GM20000 (cell line): Measurements from ENCODE around the gene RPS6KA2.

Source experiments
- DNase-seq: peaks from one replicate; pipeline ENCODE4 v3.0.0; 2012; ENCODE audit warnings: low spot score
- CTCF ChIP-seq: IDR thresholded peaks from 2 replicates; pipeline ENCODE4 v1.5.1; 2012; ENCODE audit warnings: mild to moderate bottlenecking, control low read depth; ENCODE audit errors: extremely low read depth, missing control alignments

RPS6KA2 gene

DNA sequence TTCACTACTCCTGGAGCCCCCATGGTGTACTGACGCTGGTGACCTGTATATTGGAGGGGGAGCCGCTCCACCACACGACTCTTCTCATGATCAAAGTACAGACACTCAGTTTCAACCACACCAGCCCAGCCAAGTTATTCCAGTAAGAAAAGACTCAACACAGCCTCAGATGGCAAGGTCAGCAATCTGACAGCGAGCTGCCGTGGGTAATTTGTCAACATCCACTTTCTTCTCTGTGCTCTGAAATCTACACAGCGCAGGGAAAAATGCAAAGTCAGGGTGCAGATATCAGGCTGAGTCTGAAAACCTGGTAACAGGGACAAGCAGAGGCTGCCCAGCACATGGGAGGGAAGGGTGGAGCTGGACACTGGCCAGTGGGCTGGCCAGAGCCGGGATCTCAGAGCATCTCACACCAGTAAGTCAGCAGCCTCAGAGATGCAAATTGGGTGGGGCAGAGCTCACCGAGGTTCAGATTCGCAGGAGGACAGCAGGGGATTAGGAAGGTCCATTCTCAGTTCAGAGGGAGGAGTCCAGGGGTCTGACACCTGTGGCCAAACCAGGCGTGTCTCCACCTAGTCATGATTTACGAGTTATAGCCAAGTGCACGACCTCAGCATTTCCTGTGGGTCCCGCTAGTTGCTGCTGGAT is 44.5 kb upstream of the RPS6KA2 start:
- TF ChIP-seq CTCF = no peak
- no peak for DNase-seq

- no peak for TF ChIP-seq CTCF
- DNase-seq = no peak
Observed at GRCh38 chr6:166670894-166671293, 43.8 kb upstream of the RPS6KA2 start.

DNA sequence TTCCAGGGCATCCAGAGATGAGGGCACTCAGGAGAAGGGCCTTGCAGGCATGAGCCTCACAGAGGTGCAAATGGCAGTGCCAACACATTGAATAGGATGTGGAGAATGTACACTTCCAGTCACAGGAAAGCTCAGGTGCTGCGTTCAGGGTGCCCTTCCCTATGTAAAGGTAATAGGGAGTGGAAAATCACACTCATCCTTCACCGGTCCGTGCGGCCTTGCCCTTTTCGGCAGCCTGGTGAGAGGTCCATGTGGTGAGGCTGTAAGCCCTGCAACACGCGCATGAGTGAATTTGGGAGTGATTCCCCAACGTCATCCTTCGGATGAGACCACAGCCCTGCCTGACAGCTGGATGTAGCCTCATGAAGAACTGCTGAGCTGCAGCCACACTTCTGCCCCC is 43.0 kb upstream of the RPS6KA2 start:
- no peak for TF ChIP-seq CTCF
- DNase-seq = no peak

- DNase-seq = no peak
- no peak for TF ChIP-seq CTCF
Observed at GRCh38 chr6:166667796-166668610, 41.0 kb upstream of the RPS6KA2 start.

- DNase-seq = no peak
- no peak for TF ChIP-seq CTCF
Observed at GRCh38 chr6:166664135-166664534, 37.1 kb upstream of the RPS6KA2 start.

- no peak for TF ChIP-seq CTCF
- no peak for DNase-seq
Observed at GRCh38 chr6:166663568-166663967, 36.5 kb upstream of the RPS6KA2 start.

GRCh38 chr6:166662690-166663089 is 35.6 kb upstream of the RPS6KA2 start:
- no peak for DNase-seq
- no peak for TF ChIP-seq CTCF
